ENCODE results near the gene UAP1L1. TPM values are rescaled to one million over a fixed set of nuclear protein-coding genes. Genes with fewer than 3 reads are reported as not detected.
A peak's percentile ranks its signal among the peaks of the same experiment; 100 is the strongest.

The UAP1L1 gene
- total RNA-seq, 2 experiments from 2014 or later, result 6.5 to 6.8 TPM

DNA sequence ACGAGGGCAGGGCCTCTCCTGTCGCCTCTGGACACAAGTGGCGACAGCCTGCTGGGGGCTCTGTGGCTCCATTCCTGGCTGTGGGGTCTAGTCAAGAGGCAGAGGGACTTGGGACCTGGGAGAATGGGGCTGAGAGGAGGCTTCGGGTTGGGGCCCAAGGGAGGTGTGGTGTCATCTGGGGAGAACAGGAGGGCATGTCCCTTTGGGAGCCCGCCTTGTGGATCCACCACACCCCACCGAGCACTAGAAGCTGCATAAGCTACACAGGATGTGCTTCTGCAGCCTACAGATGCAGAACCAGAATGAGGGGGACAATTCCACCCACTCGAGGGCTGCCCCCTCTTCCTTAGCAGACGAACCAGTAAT lies 5.6 kb downstream of the UAP1L1 start:
- no peaks in the 10 kb centered on the region for H3K27me3 ChIP-seq (ENCODE audit: control insufficient read depth in 1 of 2, insufficient read depth in 2 of 2, low read length in 2 of 2)
- Mint-ChIP-seq H3K9me3 (no peaks in the 10 kb centered on the region), H3K27me3 (no peaks in the 10 kb centered on the region), H3K27ac (no peak overlapping the region), H3K4me3 (no peak overlapping the region), H3K4me1 (ENCODE audit: low read depth) (peaks cover 20% of the 10 kb centered on the region), H3K36me3 (ENCODE audit: low read depth) (peaks cover 16% of the 10 kb centered on the region)
- TF ChIP-seq, protein P1, sequence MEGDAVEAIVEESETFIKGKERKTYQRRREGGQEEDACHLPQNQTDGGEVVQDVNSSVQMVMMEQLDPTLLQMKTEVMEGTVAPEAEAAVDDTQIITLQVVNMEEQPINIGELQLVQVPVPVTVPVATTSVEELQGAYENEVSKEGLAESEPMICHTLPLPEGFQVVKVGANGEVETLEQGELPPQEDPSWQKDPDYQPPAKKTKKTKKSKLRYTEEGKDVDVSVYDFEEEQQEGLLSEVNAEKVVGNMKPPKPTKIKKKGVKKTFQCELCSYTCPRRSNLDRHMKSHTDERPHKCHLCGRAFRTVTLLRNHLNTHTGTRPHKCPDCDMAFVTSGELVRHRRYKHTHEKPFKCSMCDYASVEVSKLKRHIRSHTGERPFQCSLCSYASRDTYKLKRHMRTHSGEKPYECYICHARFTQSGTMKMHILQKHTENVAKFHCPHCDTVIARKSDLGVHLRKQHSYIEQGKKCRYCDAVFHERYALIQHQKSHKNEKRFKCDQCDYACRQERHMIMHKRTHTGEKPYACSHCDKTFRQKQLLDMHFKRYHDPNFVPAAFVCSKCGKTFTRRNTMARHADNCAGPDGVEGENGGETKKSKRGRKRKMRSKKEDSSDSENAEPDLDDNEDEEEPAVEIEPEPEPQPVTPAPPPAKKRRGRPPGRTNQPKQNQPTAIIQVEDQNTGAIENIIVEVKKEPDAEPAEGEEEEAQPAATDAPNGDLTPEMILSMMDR (IDR thresholded peaks at IDR 0.05), result no peak
- no peak overlapping the region for H3K4me3 ChIP-seq (ENCODE audit: low read length)
- peaks cover 10% of the 10 kb centered on the region for H3K36me3 ChIP-seq (ENCODE audit: insufficient read depth, low read length)
- H3K4me1 ChIP-seq (ENCODE audit: insufficient read depth, low read length), result peaks cover 32% of the 10 kb centered on the region
- no peak overlapping the region for H3K27ac ChIP-seq (ENCODE audit: low read depth in 1 of 2, low read length in 2 of 2)
- intact Hi-C loops (cut with DNase I, micrococcal nuclease), result no loop called here
- no peaks in the 10 kb centered on the region for H3K9me3 ChIP-seq (ENCODE audit: control insufficient read depth in 1 of 2, insufficient read depth in 1 of 2, low read length in 2 of 2)
- CTCF ChIA-PET, result interaction anchor here (1.5 kb wide), 1 partner anchor 13 kb away, joined by 6 read pairs; no protein-coding TSS in a partner anchor
- DNase-seq (no peak), ATAC-seq (ENCODE audit: poor library complexity) (no peak)
- POLR2A ChIA-PET, result no interaction called here

DNA sequence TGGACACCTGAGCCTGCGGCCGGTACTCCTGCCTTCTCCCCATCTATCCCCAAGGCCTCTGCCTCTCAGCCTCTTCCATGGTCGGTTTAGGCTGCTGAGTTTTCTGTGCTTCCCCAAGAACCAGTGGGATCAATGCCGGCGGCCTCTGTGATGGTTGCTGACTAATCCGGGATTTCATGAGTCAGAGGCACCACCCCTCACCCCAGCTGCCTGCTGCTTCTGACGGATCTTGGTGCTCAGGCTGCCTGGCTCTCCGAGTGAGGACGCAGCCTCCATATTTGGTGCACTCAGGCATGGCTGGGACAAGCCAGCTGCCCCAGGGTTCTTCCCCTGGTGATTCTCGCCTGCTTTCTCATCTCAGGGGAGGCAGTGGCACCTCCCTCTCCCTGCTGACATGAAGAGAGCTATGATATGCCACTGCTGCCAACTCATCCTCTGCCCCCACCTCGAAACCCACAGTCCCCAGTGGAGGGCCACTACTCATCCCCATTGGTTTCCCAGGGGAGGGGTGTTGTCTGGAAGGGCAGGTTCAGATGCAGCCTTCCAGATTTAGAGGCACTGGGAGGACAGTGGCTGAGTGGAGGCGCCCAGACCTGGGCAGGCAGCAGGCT lies 6.2 kb downstream of the UAP1L1 start:
- TF ChIP-seq, protein P1 (IDR thresholded peaks at IDR 0.05), result no peak
- Mint-ChIP-seq H3K4me1 (ENCODE audit: low read depth) (peaks cover 26% of the 10 kb centered on the region), H3K27ac (peak overlapping the region; percentile 68), H3K9me3 (no peaks in the 10 kb centered on the region), H3K4me3 (peak overlapping the region; percentile 54), H3K27me3 (no peaks in the 10 kb centered on the region), H3K36me3 (ENCODE audit: low read depth) (peaks cover 22% of the 10 kb centered on the region)
- intact Hi-C loops (cut with DNase I, micrococcal nuclease), result no loop called here
- no peaks in the 10 kb centered on the region for H3K9me3 ChIP-seq (ENCODE audit: control insufficient read depth in 1 of 2, insufficient read depth in 1 of 2, low read length in 2 of 2)
- no peak overlapping the region for H3K27ac ChIP-seq (ENCODE audit: low read depth in 1 of 2, low read length in 2 of 2)
- no peaks in the 10 kb centered on the region for H3K27me3 ChIP-seq (ENCODE audit: control insufficient read depth in 1 of 2, insufficient read depth in 2 of 2, low read length in 2 of 2)
- ChIA-PET POLR2A (no interaction called here), CTCF (interaction anchor here (1.5 kb wide), 1 partner anchor 12 kb away, joined by 6 read pairs; no protein-coding TSS in a partner anchor)
- H3K4me1 ChIP-seq (ENCODE audit: insufficient read depth, low read length), result peaks cover 26% of the 10 kb centered on the region
- DNase-seq, result peak in 1 of 14 experiments; percentile 37
- H3K4me3 ChIP-seq (ENCODE audit: low read length), result no peak overlapping the region
- no peak for ATAC-seq (ENCODE audit: poor library complexity)
- peaks cover 11% of the 10 kb centered on the region for H3K36me3 ChIP-seq (ENCODE audit: insufficient read depth, low read length)

DNA sequence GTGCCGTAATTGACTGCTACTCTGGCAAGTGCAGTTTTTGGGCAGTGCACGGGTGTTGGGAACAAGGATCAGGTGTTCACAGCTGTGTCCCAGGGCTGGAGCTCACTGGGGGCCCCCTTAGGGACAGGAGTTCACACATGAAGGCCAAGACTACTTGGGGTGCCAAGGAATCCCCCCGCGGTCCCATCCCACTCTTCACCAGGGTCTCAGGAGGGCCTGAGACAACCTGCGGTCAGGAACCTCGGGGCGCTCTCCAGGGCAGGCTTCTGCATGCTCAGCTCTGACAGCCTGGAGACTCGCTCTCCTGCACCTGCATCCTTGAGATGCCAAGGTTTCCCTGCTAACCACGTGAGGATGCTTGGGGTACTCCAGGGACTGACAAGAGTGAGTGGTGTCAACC lies 7.2 kb downstream of the UAP1L1 start:
- intact Hi-C loops (cut with DNase I, micrococcal nuclease), result no loop called here
- Mint-ChIP-seq H3K27me3 (no peaks in the 10 kb centered on the region), H3K36me3 (ENCODE audit: low read depth) (peaks cover 32% of the 10 kb centered on the region), H3K9me3 (no peaks in the 10 kb centered on the region), H3K4me1 (ENCODE audit: low read depth) (peaks cover 35% of the 10 kb centered on the region), H3K27ac (peak overlapping the region; percentile 68), H3K4me3 (no peak overlapping the region)
- TF ChIP-seq, protein P1 (IDR thresholded peaks at IDR 0.05), result no peak
- Histone ChIP-seq H3K27me3 (ENCODE audit: control insufficient read depth in 1 of 2, insufficient read depth in 2 of 2, low read length in 2 of 2) (no peaks in the 10 kb centered on the region), H3K4me3 (ENCODE audit: low read length) (no peak overlapping the region), H3K9me3 (ENCODE audit: control insufficient read depth in 1 of 2, insufficient read depth in 1 of 2, low read length in 2 of 2) (no peaks in the 10 kb centered on the region), H3K4me1 (ENCODE audit: insufficient read depth, low read length) (peaks cover 22% of the 10 kb centered on the region), H3K36me3 (ENCODE audit: insufficient read depth, low read length) (peaks cover 11% of the 10 kb centered on the region), H3K27ac (ENCODE audit: low read depth in 1 of 2, low read length in 2 of 2) (no peak overlapping the region)
- DNase-seq (no peak), ATAC-seq (ENCODE audit: poor library complexity) (no peak)
- CTCF ChIA-PET, result interaction anchor here (1.1 to 1.9 kb wide), 4 partner anchors 9 to 55 kb away, joined by 4 to 6 read pairs (median 4); no protein-coding TSS in a partner anchor
- POLR2A ChIA-PET, result interaction anchor here (2.9 kb wide), 1 partner anchor 11 kb away, joined by 89 read pairs; no protein-coding TSS in a partner anchor

All from CD4-positive, alpha-beta T cell (primary cell).